Suprapubic skin (tissue), 4 donors: Measurements from ENCODE around the gene RNF121. TPM values are rescaled to one million over a fixed set of nuclear protein-coding genes. Genes with fewer than 3 reads are reported as not detected.

Experiments used
- DNase-seq, 2 donors: peaks; one replicate each; pipeline ENCODE4 v3.0.0-alpha.2; 2019; ENCODE audit warnings: low spot score in 2 of 2
- H3K27ac ChIP-seq: fragments of 200-600 bp; sonication (generic); one replicate; pipeline ENCODE4 v1.5.1; 2019
- H3K27me3 ChIP-seq: fragments of 200-600 bp; sonication (generic); one replicate; pipeline ENCODE4 v1.5.1; 2019
- H3K36me3 ChIP-seq: fragments of 200-600 bp; sonication (generic); one replicate; pipeline ENCODE4 v1.5.1; 2019
- H3K4me1 ChIP-seq: fragments of 200-600 bp; sonication (generic); one replicate; pipeline ENCODE4 v1.5.1; 2019
- H3K4me3 ChIP-seq: fragments of 200-600 bp; sonication (generic); one replicate; pipeline ENCODE4 v1.5.1; 2019; ENCODE audit warnings: mild to moderate bottlenecking
- H3K9me3 ChIP-seq: fragments of 200-600 bp; sonication (generic); one replicate; pipeline ENCODE4 v1.5.1; 2019
- EP300 ChIP-seq: sonication (generic); formaldehyde crosslinking; IDR thresholded peaks from one replicate; pipeline ENCODE4 v1.6.1; 2017; ENCODE audit warnings: antibody characterized with exemption
- POLR2A ChIP-seq, 2 donors: fragments of 450-650 bp; IDR thresholded peaks; one replicate each; pipeline ENCODE4 v1.6.1; 2017; ENCODE audit warnings: antibody characterized with exemption in 2 of 2, mild to moderate bottlenecking in 2 of 2, moderate library complexity in 2 of 2
- POLR2AphosphoS5 ChIP-seq, 3 donors: sonication (generic); formaldehyde crosslinking; IDR thresholded peaks; one replicate each; pipeline ENCODE4 v1.6.1; 2017; ENCODE audit warnings: antibody characterized with exemption in 3 of 3
- WGBS: methylation state at CpG from one replicate; pipeline ENCODE4 v1.1.5; 2018; 5-methylcytosine and 5-hydroxymethylcytosine counted together
- total RNA-seq, 4 donors: library from RNA; depleted of rRNA; stranded (reverse); fragments of >200 nt; gene quantifications; one replicate each; pipeline ENCODE4 v1.1.0, GENCODE V29; 2016
- TF ChIP-seq, protein P1 (sequence below), 2 donors: fragments of 200-600 bp in 1 of 2; fragments of 450-650 bp in 1 of 2; sonication (generic) in 1 of 2; IDR thresholded peaks; one replicate each; pipeline ENCODE4 v1.5.1; 2016 to 2019; ENCODE audit warnings: antibody characterized with exemption in 2 of 2, mild to moderate bottlenecking in 1 of 2, moderate library complexity in 1 of 2

RNF121 gene
- total RNA-seq, 4 donors from 2014 or later, result 19.6 to 36.0 (median 26.3) TPM

DNA sequence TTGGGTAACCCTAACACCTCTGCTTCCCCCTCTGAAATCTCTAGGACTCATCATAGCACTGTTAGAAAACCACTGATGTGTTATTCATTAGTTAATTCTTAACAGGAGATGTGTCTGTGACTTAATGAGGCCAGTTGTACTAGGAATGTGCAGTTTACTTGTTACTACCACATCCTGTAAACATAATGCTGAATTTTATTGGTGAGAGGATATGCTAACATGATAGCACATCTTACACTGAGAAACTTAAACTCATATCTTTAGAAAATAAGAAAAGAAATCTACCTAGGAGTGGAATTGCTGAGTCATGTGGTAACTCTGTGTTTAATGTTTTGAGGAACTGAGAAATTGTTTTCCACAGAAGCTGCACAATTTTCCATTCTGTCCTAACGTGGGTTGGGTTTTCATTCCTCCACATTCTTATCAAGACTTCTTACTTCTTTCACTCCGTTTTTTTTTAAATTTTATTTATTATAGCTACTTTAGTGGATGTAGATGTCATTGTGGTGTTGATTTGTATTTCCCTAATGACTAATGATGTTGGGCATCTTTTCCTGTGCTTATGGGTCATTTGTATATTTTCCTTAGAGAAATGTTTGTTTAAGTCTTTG, 33.7 kb downstream of the RNF121 start:
- H3K36me3 ChIP-seq, result peaks cover 53% of the 10 kb centered on the region
- 62% methylated on average over 2 of the region's 2 CpGs for WGBS
- H3K4me3 ChIP-seq, result no peak overlapping the region
- H3K27ac ChIP-seq, result no peak overlapping the region
- no peaks in the 10 kb centered on the region for H3K4me1 ChIP-seq
- no peak for TF ChIP-seq POLR2AphosphoS5 (IDR thresholded peaks at IDR 0.05)
- TF ChIP-seq EP300, result no peak
- TF ChIP-seq, protein P1, sequence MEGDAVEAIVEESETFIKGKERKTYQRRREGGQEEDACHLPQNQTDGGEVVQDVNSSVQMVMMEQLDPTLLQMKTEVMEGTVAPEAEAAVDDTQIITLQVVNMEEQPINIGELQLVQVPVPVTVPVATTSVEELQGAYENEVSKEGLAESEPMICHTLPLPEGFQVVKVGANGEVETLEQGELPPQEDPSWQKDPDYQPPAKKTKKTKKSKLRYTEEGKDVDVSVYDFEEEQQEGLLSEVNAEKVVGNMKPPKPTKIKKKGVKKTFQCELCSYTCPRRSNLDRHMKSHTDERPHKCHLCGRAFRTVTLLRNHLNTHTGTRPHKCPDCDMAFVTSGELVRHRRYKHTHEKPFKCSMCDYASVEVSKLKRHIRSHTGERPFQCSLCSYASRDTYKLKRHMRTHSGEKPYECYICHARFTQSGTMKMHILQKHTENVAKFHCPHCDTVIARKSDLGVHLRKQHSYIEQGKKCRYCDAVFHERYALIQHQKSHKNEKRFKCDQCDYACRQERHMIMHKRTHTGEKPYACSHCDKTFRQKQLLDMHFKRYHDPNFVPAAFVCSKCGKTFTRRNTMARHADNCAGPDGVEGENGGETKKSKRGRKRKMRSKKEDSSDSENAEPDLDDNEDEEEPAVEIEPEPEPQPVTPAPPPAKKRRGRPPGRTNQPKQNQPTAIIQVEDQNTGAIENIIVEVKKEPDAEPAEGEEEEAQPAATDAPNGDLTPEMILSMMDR (IDR thresholded peaks at IDR 0.05), result no peak
- TF ChIP-seq POLR2A (IDR thresholded peaks at IDR 0.05), result no peak
- DNase-seq, result no peak
- H3K27me3 ChIP-seq, result no peaks in the 10 kb centered on the region
- H3K9me3 ChIP-seq, result no peaks in the 10 kb centered on the region

DNA sequence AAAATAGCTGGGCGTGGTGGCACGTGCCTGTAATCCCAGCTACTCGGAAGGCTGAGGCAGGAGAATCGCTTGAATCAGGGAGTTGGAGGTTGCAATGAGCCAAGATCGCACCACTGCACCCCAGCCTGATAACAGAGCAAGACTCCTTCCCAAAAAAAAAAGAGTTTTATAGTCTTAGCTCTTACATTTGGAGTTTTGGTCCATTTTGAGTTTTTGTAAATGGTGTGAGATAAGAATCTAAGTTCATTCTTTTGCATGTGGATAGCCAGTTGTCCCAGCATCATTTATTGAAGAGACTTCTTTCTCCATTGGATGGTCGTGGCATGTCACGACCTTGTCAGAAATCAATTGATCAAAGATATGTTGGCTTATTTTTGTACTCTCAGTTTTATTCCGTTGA, 34.6 kb downstream of the RNF121 start:
- TF ChIP-seq POLR2AphosphoS5 (IDR thresholded peaks at IDR 0.05) (no peak), EP300 (no peak), POLR2A (IDR thresholded peaks at IDR 0.05) (no peak)
- TF ChIP-seq, protein P1 (IDR thresholded peaks at IDR 0.05), result no peak
- Histone ChIP-seq H3K27ac (no peak overlapping the region), H3K36me3 (peaks cover 59% of the 10 kb centered on the region), H3K9me3 (no peaks in the 10 kb centered on the region), H3K27me3 (no peaks in the 10 kb centered on the region), H3K4me3 (no peak overlapping the region), H3K4me1 (no peaks in the 10 kb centered on the region)
- DNase-seq, result no peak
- WGBS, result 93% methylated on average over 8 of the region's 8 CpGs

DNA sequence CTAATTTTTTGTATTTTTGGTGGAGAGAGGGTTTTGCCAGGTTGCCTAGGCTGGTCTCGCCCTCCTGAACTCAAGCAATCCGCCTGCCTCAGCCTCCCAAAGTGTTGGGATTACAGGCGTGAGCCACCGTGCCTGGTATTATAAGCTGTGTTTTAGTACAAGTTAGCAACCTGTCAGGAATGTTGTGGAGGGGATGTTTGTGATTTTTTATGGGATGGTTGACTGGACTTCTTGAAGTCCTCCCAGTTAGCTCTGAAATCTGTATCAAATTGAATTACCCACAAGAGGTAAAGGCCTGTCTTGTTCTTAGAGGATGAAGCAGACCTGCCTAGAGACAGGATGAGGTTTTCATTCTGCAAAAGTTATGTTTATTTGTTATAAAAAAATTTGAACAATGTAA, 35.8 kb downstream of the RNF121 start:
- no peak for DNase-seq
- H3K36me3 ChIP-seq, result peaks cover 64% of the 10 kb centered on the region
- H3K4me3 ChIP-seq, result no peak overlapping the region
- 89% methylated on average over 4 of the region's 4 CpGs for WGBS
- TF ChIP-seq POLR2AphosphoS5 (IDR thresholded peaks at IDR 0.05), result no peak
- TF ChIP-seq POLR2A (IDR thresholded peaks at IDR 0.05), result no peak
- TF ChIP-seq, protein P1 (IDR thresholded peaks at IDR 0.05), result no peak
- TF ChIP-seq EP300, result no peak
- no peaks in the 10 kb centered on the region for H3K27me3 ChIP-seq
- no peak overlapping the region for H3K27ac ChIP-seq
- no peaks in the 10 kb centered on the region for H3K9me3 ChIP-seq
- no peaks in the 10 kb centered on the region for H3K4me1 ChIP-seq

DNA sequence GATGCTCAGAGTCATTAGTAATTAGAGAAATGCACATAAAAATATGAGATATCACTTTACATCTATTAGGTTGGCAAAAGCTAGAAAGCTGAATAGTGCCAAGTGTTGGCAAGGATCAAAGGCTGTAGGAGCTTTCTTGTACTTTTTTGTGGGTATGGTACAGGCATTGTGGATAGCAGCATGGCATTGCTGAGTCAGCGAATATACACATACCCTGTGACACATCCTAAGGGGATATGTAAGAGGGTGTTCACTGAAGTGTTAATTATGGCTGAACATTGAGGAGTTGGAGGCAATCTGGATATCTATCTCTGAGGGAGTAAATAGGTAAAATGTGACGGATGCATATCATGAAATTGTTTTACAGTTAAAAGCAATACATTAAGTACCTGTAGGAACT, 42.8 kb downstream of the RNF121 start:
- Histone ChIP-seq H3K9me3 (no peaks in the 10 kb centered on the region), H3K27ac (no peak overlapping the region), H3K36me3 (peaks cover 24% of the 10 kb centered on the region), H3K4me3 (no peak overlapping the region), H3K4me1 (no peaks in the 10 kb centered on the region), H3K27me3 (no peaks in the 10 kb centered on the region)
- 95% methylated on average over 2 of the region's 2 CpGs for WGBS
- TF ChIP-seq, protein P1 (IDR thresholded peaks at IDR 0.05), result no peak
- TF ChIP-seq POLR2AphosphoS5 (IDR thresholded peaks at IDR 0.05) (no peak), POLR2A (IDR thresholded peaks at IDR 0.05) (no peak), EP300 (no peak)
- DNase-seq, result no peak

DNA sequence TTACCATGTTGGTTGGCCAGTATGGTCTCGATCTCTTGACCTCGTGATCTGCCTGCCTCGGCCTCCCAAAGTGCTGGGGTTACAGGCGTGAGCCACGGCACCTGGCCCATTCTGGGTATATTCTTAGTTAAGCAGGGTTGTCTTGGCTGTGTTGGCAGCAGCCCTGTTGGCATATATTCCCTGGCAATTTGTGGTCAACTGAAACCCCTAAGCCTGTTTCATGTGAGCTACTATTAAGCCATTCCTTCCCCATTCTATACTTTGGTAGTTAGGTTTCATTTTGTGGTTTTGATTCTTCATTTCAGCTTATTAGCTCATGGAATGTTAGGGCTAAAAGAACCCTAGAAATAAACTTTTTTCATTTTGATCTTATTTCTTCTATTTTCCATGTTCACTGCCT, 47.7 kb downstream of the RNF121 start:
- H3K27ac ChIP-seq, result no peak overlapping the region
- H3K36me3 ChIP-seq, result peaks cover 9% of the 10 kb centered on the region
- H3K27me3 ChIP-seq, result no peaks in the 10 kb centered on the region
- H3K9me3 ChIP-seq, result no peaks in the 10 kb centered on the region
- H3K4me3 ChIP-seq, result no peak overlapping the region
- no peak for DNase-seq
- peaks cover 6% of the 10 kb centered on the region for H3K4me1 ChIP-seq
- WGBS, result 82% methylated on average over 5 of the region's 5 CpGs
- no peak for TF ChIP-seq POLR2A (IDR thresholded peaks at IDR 0.05)
- TF ChIP-seq POLR2AphosphoS5 (IDR thresholded peaks at IDR 0.05), result no peak
- TF ChIP-seq, protein P1 (IDR thresholded peaks at IDR 0.05), result no peak
- no peak for TF ChIP-seq EP300
